ENCODE measurements around the gene PLEKHF1.

The PLEKHF1 gene

DNA sequence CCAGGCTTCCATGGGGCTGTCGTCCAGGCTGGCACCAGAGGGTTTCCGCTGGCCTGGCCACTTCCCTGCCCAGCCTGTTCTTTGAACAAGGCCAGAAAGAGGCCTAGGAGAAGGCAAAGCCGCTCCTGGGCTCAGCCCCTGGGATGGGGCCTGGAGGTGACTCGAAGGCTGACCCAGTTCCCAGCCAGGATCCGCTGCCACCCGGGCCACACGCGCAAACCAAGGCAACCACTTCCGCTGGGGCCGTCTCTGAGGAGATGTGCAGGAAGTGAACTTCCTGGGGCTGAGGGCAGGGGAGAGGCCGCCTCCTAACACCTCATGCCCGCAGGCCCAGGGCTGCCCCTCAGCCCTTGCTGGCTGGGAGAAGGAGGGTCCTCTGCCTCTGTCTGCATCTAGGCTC, 15.2 kb downstream of the PLEKHF1 start:
- DNase-seq: peak; percentile 86

DNA sequence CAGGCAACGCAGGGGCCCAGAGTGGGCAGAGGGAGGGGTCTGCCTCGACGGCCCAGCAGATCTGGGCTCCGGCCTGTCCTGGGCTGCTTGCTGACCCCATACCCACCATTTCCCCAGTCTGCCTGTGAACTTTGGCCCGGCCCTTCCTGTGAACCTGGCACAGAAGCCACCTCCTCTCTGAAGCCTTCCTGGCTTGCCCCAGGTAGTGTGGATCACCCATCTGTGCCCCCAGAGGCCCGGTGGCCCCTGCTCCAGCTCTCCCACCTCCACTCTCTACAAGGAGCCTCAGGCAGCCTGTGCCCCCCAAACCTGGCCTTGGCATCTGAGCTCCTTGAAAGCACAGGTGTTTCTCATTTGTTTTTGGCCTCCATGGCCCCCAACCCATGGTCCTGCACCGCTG, 15.7 kb downstream of the PLEKHF1 start:
- no peak for DNase-seq

DNA sequence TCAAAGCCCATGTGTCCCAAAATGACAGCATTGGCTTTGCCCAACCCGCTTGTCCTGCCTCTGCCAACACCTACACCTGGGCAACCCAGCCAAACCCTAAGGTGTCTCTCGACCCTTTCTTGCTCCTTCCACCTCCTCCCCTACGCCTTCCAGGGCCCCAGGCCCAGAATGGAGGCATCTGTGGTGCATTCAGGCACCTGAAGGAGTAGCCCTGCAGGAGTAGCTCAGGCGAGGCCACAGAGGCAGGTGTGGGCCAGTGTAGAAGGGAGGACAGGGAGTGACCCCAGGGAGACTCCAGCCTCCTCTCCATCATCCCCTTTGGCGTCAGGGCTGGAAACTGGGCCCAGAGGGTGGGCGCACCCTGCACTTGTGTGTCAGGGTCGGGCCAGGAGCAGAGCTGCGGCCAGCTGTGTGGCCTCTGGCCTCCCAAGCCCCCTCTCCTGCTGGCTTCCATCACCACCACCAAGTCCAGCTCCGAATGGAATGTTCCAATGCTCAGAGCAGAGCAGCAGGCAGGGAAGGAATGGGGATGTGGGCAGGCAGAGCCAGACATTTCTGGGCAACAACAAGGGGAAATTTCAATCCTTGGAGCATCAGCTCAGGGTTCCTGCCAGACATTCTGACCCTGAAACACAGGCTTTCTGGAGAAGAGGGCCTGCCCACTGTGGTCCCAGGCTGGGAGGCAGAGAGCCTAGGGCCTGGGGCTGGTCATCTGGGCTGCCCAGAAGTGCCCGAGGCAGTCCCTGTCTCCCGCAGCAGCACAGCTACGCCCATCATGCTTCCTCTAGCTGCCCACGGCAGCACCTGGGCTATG, 16.4 kb downstream of the PLEKHF1 start:
- no peak for DNase-seq

GRCh38 chr19:29682236-29682895, 17.1 kb downstream of the PLEKHF1 start:
- DNase-seq: no peak

GRCh38 chr19:29683009-29683408, 17.7 kb downstream of the PLEKHF1 start:
- DNase-seq: no peak

DNA sequence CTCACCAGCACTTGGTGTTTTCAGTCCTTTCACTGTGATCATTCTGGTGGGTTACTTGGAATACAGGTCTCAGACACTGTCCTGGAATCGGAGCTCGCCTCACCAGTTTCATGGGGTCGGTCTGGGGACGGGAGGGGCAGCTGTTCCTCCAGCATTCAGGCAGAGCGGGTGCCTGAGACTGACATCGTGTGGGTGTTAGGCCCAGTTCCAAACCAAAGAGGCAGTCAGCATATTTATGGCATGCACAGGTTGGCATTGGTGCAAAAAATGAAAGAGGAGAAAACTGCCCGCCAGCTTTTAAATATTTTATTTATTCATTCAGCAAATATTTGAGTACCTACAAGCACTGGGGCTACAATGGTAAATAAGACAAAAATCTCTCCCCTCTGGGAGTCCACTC, 20.1 kb downstream of the PLEKHF1 start:
- DNase-seq: no peak

GRCh38 chr19:29686285-29686805, 21.1 kb downstream of the PLEKHF1 start:
- no peak for DNase-seq

GRCh38 chr19:29687244-29687896, 22.1 kb downstream of the PLEKHF1 start:
- DNase-seq: no peak

- DNase-seq: no peak
Measured at GRCh38 chr19:29687897-29688728, 22.9 kb downstream of the PLEKHF1 start.

DNA sequence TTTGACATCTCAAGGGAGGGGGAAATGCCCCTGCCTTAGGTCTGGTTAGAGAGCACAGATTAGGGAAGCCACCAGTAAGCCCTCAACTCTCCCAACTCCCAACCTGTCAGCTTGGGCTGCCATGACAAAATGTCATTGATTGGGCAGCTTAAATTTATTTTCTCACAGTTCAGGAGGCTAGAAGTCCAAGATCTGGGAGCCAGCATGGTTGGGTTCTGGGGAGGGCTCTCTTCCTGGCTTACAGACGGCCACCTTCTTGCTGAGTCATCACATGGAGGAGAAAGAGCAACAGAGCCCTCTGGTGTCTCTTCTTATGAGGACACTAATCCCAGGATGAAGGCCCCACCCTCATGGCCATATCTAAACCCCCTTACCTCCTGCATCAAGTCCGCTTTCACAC, 25.6 kb downstream of the PLEKHF1 start:
- DNase-seq: peak; percentile 55

DNA sequence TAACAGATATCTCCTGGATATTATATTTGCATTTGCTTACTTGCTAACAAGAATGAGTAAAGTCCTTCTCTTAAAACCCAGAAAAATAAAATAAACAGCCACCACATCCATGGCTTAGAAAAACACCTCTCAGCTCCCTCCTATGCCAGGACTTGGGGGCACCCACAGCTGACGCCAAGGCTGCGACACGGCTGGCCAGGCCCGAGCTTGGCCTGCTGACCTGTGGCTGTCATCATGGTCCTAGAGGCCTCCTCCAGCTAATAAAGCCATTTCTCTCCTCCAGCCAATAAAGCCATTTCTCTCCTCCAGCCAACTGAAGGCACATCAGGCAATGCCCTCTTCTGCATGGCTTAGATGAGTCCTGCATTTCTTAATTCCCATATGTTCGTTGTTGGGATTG, 28.9 kb downstream of the PLEKHF1 start:
- DNase-seq: no peak

- peak; percentile 80 for DNase-seq
Measured at GRCh38 chr19:29694669-29695627, 29.7 kb downstream of the PLEKHF1 start.

DNA sequence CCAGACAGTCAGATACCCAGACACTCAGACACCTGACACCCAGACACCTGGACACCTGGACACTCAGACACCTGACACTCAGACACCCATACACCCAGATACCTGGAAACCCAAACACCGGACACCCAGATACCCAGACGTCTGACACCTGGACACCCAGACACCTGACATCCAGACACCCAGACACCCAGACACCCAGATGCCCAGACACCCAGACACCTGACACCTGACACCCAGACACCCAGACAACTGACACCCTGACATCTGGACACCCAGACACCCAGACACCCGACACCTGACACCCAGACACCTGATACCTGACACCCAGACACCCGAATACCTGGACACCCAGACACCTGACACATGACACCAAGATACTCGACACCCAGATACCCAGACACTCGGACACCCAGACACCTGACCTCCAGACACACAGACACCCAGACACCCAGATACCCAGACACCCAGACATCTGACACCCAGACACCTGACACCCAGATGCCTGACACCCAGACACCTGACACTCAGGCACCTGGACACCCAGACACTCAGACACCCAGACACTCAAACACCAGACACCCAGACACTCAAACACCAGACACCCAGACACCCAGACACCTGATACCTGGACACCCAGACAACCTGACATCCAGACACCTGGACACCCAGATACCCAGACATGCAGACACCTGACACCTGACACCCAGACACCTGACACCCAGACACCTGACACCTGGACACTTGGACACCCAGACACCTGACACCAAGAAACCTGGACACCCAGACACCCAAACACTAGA, 30.7 kb downstream of the PLEKHF1 start:
- DNase-seq: no peak

GRCh38 chr19:29696565-29696846, 31.2 kb downstream of the PLEKHF1 start:
- DNase-seq: no peak

- DNase-seq: no peak
Measured at GRCh38 chr19:29697523-29698261, 32.4 kb downstream of the PLEKHF1 start.

- DNase-seq: no peak
Measured at GRCh38 chr19:29699861-29700260, 34.6 kb downstream of the PLEKHF1 start.

GRCh38 chr19:29700498-29700897, 35.2 kb downstream of the PLEKHF1 start:
- no peak for DNase-seq

GRCh38 chr19:29702161-29702962, 37.1 kb downstream of the PLEKHF1 start:
- no peak for DNase-seq

DNA sequence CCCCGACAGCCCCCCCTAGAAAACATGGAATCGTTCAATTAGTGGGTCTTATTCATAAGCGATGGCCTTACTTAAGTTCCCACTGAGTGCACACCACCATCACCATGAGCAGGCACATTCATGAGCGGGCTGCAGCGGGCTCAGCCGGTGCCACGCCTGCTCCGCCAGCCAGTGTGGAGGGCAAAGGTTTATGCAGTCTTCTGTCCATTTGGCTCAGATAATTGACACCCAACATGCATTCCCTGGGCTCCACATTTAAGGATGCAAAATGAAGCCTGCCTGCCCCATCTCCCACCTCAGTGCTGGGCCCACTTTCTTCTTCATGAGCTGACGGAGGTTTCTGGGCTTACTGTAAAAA, 37.7 kb downstream of the PLEKHF1 start:
- DNase-seq: no peak
